ENCODE data around the gene RTN4R.

DNA sequence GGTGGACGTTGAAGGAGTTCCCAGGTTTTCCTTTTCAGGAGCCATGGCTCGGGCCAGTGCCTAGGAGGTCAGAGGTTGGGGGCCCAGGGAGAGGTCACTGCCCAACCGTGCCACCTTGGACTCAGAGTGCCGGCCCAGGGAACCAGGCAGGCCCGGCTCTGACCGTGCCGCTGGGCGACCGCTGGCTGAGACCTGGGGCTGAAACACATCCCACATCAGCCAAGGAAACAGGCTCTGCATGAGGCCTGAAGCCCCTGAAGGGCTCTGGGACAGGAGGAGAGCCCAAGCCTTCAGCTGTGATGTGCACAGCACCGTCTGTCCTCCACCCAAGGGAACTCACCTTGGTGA is 21.9 kb upstream of the RTN4R start:
- TF ChIP-seq, protein P1, sequence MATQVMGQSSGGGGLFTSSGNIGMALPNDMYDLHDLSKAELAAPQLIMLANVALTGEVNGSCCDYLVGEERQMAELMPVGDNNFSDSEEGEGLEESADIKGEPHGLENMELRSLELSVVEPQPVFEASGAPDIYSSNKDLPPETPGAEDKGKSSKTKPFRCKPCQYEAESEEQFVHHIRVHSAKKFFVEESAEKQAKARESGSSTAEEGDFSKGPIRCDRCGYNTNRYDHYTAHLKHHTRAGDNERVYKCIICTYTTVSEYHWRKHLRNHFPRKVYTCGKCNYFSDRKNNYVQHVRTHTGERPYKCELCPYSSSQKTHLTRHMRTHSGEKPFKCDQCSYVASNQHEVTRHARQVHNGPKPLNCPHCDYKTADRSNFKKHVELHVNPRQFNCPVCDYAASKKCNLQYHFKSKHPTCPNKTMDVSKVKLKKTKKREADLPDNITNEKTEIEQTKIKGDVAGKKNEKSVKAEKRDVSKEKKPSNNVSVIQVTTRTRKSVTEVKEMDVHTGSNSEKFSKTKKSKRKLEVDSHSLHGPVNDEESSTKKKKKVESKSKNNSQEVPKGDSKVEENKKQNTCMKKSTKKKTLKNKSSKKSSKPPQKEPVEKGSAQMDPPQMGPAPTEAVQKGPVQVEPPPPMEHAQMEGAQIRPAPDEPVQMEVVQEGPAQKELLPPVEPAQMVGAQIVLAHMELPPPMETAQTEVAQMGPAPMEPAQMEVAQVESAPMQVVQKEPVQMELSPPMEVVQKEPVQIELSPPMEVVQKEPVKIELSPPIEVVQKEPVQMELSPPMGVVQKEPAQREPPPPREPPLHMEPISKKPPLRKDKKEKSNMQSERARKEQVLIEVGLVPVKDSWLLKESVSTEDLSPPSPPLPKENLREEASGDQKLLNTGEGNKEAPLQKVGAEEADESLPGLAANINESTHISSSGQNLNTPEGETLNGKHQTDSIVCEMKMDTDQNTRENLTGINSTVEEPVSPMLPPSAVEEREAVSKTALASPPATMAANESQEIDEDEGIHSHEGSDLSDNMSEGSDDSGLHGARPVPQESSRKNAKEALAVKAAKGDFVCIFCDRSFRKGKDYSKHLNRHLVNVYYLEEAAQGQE (IDR thresholded peaks at IDR 0.05; ENCODE audit: low read depth), result no peak
- TF ChIP-seq, protein P2, sequence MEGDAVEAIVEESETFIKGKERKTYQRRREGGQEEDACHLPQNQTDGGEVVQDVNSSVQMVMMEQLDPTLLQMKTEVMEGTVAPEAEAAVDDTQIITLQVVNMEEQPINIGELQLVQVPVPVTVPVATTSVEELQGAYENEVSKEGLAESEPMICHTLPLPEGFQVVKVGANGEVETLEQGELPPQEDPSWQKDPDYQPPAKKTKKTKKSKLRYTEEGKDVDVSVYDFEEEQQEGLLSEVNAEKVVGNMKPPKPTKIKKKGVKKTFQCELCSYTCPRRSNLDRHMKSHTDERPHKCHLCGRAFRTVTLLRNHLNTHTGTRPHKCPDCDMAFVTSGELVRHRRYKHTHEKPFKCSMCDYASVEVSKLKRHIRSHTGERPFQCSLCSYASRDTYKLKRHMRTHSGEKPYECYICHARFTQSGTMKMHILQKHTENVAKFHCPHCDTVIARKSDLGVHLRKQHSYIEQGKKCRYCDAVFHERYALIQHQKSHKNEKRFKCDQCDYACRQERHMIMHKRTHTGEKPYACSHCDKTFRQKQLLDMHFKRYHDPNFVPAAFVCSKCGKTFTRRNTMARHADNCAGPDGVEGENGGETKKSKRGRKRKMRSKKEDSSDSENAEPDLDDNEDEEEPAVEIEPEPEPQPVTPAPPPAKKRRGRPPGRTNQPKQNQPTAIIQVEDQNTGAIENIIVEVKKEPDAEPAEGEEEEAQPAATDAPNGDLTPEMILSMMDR (IDR thresholded peaks at IDR 0.05 in 2 of 3, conservative IDR thresholded peaks at IDR 0.05 in 1 of 3; ENCODE audit: borderline replicate concordance in 1 of 3, insufficient read depth in 1 of 3, low read depth in 2 of 3, low read length in 2 of 3), result no peak
- TF ChIP-seq CEBPB (IDR thresholded peaks at IDR 0.05; ENCODE audit: low read depth) (no peak), YY1 (IDR thresholded peaks at IDR 0.05; ENCODE audit: extremely low read depth, insufficient replicate concordance, low read depth, low read length) (no peak), EZH2phosphoT487 (IDR thresholded peaks at IDR 0.05; ENCODE audit: borderline replicate concordance) (no peak), POLR2A (IDR thresholded peaks at IDR 0.05; ENCODE audit: borderline replicate concordance, extremely low read depth, insufficient read depth, insufficient read length) (no peak), EZH2 (IDR thresholded peaks at IDR 0.05) (no peak), SP1 (IDR thresholded peaks at IDR 0.05; ENCODE audit: low read depth) (no peak), POLR2AphosphoS5 (IDR thresholded peaks at IDR 0.05; ENCODE audit: low read depth, low read length) (no peak), ZNF274 (IDR thresholded peaks at IDR 0.05; ENCODE audit: low read depth, low read length) (no peak), EGR1 (IDR thresholded peaks at IDR 0.05; ENCODE audit: low read depth) (no peak)
- TF ChIP-seq, protein P3, sequence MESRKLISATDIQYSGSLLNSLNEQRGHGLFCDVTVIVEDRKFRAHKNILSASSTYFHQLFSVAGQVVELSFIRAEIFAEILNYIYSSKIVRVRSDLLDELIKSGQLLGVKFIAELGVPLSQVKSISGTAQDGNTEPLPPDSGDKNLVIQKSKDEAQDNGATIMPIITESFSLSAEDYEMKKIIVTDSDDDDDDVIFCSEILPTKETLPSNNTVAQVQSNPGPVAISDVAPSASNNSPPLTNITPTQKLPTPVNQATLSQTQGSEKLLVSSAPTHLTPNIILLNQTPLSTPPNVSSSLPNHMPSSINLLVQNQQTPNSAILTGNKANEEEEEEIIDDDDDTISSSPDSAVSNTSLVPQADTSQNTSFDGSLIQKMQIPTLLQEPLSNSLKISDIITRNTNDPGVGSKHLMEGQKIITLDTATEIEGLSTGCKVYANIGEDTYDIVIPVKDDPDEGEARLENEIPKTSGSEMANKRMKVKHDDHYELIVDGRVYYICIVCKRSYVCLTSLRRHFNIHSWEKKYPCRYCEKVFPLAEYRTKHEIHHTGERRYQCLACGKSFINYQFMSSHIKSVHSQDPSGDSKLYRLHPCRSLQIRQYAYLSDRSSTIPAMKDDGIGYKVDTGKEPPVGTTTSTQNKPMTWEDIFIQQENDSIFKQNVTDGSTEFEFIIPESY (IDR thresholded peaks at IDR 0.05; ENCODE audit: extremely low read depth, insufficient replicate concordance, low read length), result no peak

Data from HCT116 (cell line).